Immature natural killer cell (primary cell): ENCODE results near the gene HS6ST3. TPM values are rescaled to one million over a fixed set of nuclear protein-coding genes. Genes with fewer than 3 reads are reported as not detected.

Experiments used
- DNase-seq, 3 donors: peaks; one replicate each; pipeline ENCODE4 v3.0.0; 2022; ENCODE audit warnings: mixed read lengths in 1 of 3
- H3K27ac Mint-ChIP-seq, 6 donors: one replicate each; pipeline ENCODE4 v1.8.0; 2020; ENCODE audit warnings: mixed read lengths in 6 of 6, mild to moderate bottlenecking in 5 of 6, inconsistent platforms in 4 of 6, moderate library complexity in 3 of 6
- H3K27me3 Mint-ChIP-seq, 3 donors: one replicate each; pipeline ENCODE4 v1.8.0; 2020 to 2021; ENCODE audit warnings: low read depth in 3 of 3, mild to moderate bottlenecking in 3 of 3, mixed read lengths in 3 of 3, moderate library complexity in 3 of 3, inconsistent platforms in 1 of 3
- H3K36me3 Mint-ChIP-seq, 3 donors: one replicate each; pipeline ENCODE4 v1.8.0; 2020; ENCODE audit warnings: mixed read lengths in 3 of 3, inconsistent platforms in 2 of 3, mild to moderate bottlenecking in 2 of 3
- H3K4me1 Mint-ChIP-seq, 2 donors: one replicate each; pipeline ENCODE4 v1.8.0; 2020; ENCODE audit warnings: inconsistent platforms in 2 of 2, mild to moderate bottlenecking in 2 of 2, mixed read lengths in 2 of 2, moderate library complexity in 1 of 2
- H3K4me3 Mint-ChIP-seq, 5 donors: one replicate each; pipeline ENCODE4 v1.8.0; 2020; ENCODE audit warnings: mild to moderate bottlenecking in 5 of 5, mixed read lengths in 5 of 5, inconsistent platforms in 3 of 5, moderate library complexity in 3 of 5
- H3K9me3 Mint-ChIP-seq, 6 donors: one replicate each; pipeline ENCODE4 v1.8.0; 2020; ENCODE audit warnings: mild to moderate bottlenecking in 6 of 6, mixed read lengths in 6 of 6, inconsistent platforms in 4 of 6, moderate library complexity in 3 of 6
- polyA plus RNA-seq, 3 donors: library from polyadenylated mRNA; unstranded; fragments of 300-500 nt; fragmentation: Illumina TruSeq; gene quantifications; one replicate each; pipeline ENCODE4 v1.2.3, GENCODE V29; 2021

The HS6ST3 gene
- polyA plus RNA-seq, 3 donors from 2014 or later: not detected

DNA sequence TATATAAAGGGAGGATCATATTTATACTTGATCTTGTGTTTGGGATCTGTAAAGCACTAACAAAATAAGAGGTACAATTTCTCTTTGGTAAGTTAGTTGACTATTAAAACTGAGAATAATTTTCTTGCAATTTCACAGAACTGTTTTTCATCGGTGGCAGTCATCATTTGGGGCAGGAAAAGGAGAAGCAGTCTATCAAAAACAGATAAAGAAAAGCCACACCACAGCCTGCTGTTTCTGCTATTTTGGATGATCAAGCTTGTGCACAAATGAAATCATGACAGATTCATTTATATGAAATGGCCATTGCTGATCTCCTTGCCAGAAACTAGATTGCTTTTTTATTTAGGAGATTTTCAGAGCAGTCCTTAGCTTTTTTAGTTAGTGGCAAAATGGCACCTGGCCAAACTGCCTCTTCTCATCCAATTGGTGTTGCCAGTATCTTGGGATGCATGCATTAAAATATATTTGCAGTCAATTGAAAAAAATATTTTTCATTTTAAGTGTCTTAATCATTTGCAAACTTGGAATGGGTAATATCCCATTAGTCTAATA, 326.0 kb downstream of the HS6ST3 start:
- Mint-ChIP-seq H3K27me3 (no peaks in the 10 kb centered on the region), H3K4me1 (no peaks in the 10 kb centered on the region), H3K4me3 (no peak overlapping the region), H3K27ac (no peak overlapping the region), H3K9me3 (peaks cover 0 to 31% (median 7%) of the 10 kb centered on the region in 6 donors), H3K36me3 (no peaks in the 10 kb centered on the region)
- DNase-seq: no peak

DNA sequence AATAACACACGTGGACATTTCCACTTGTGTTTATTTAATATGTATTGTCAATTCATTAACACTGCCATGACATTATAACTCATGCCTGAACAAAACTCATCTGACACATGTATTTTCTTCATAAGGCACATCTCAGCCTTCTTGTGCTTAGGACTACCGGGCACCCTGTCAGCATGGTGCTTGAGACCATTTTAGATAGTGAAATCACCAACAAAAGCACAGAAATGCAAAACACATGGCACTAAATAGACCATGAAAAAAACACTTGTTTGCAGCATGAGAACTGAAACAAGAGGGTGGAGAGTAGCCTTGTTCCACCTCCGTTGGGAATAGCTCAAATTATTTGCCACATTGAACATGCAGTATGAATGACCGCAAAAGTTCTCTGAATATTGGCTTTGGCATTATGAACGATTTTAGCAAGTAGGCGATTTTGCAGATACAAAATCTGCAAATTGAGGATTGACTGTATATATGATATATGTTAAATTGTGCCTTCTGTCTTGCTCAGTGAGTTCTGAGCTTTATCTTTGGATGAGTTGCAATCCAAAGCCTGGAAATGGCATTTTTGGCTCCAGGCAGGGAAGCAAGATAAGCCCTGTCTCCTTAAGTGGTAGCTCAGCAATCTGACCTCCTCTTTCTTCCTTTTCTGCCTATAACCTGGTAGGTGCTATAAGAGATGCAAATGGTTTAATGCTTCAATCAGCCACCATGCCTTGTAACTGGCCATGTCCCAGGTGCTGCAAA, 328.2 kb downstream of the HS6ST3 start:
- H3K4me3 Mint-ChIP-seq: no peak overlapping the region
- peaks cover 4 to 39% (median 6%) of the 10 kb centered on the region in 6 donors for H3K9me3 Mint-ChIP-seq
- H3K27ac Mint-ChIP-seq: no peak overlapping the region
- H3K36me3 Mint-ChIP-seq: no peaks in the 10 kb centered on the region
- DNase-seq: no peak
- peaks cover 0 to under 1% (median 0%) of the 10 kb centered on the region in 3 donors for H3K27me3 Mint-ChIP-seq
- H3K4me1 Mint-ChIP-seq: no peaks in the 10 kb centered on the region

DNA sequence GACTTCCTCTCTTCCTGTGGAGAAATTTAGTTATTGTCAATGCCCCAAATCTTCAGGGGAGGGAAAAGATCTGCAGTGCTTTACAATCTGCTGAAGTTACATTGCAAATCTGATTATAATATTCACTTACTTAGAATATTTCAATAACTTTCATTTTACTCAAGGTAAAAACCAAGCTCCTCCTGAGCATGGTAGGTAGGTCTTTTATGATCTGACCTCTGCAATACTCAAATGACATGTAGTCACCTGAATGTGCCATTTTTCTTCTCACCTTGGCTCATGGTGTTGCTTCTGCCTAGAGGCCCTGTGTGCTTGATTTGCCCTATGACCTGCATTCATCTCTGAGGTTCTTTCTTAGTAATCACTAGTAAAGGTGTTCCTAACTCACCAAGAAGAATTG, 331.4 kb downstream of the HS6ST3 start:
- Mint-ChIP-seq H3K4me1 (no peaks in the 10 kb centered on the region), H3K9me3 (peaks cover 4 to 35% (median 7%) of the 10 kb centered on the region in 6 donors), H3K4me3 (no peak overlapping the region), H3K27ac (no peak overlapping the region), H3K27me3 (peaks cover 0 to 2% (median 0%) of the 10 kb centered on the region in 3 donors), H3K36me3 (no peaks in the 10 kb centered on the region)
- DNase-seq: no peak

DNA sequence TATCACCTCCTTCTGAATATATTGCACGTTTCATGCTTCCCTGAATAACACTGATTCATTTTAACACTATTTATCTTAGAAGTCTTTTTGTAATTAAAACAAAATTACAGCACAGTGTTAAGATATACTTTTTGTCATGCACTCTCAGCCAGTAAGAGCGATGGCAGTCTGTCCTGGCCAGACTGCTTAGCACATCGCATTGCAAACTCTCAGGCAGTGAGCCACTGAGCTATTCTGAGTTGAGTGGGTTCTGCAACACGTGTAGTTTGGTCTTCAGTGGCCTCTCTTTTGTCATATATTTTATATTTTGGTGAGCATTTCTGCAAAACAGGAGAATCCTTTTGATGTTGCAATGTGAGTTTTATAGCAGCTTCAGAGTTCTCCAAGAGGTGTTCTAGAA, 332.1 kb downstream of the HS6ST3 start:
- Mint-ChIP-seq H3K27ac (no peak overlapping the region), H3K4me3 (no peak overlapping the region), H3K9me3 (peaks cover 4 to 33% (median 7%) of the 10 kb centered on the region in 6 donors), H3K36me3 (no peaks in the 10 kb centered on the region), H3K27me3 (peaks cover 0 to 2% (median 0%) of the 10 kb centered on the region in 3 donors), H3K4me1 (no peaks in the 10 kb centered on the region)
- DNase-seq: no peak

DNA sequence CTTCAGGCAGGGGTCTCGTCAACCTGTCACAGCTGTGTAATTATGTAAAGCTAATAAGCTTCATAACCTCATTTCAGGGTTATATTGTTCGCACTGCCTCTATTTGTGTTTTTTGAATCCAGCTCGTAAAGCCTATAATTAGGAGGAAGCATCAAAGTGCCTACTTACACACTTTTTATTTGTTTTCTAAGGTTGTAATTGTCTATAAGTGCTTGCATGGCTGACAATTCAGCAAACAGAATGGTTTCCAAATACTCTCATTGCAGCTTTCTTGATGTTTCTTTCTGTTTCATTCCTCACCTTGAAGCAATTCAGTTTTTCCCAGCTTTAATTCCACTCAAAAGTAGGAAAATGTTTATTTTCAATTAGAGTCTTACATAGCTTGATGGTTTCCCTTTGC, 336.3 kb downstream of the HS6ST3 start:
- no peak for DNase-seq
- no peak overlapping the region for H3K27ac Mint-ChIP-seq
- no peaks in the 10 kb centered on the region for H3K4me1 Mint-ChIP-seq
- H3K36me3 Mint-ChIP-seq: no peaks in the 10 kb centered on the region
- peaks cover 0 to 2% (median 0%) of the 10 kb centered on the region in 3 donors for H3K27me3 Mint-ChIP-seq
- H3K4me3 Mint-ChIP-seq: no peak overlapping the region
- peaks cover 5 to 33% (median 18%) of the 10 kb centered on the region in 6 donors for H3K9me3 Mint-ChIP-seq

DNA sequence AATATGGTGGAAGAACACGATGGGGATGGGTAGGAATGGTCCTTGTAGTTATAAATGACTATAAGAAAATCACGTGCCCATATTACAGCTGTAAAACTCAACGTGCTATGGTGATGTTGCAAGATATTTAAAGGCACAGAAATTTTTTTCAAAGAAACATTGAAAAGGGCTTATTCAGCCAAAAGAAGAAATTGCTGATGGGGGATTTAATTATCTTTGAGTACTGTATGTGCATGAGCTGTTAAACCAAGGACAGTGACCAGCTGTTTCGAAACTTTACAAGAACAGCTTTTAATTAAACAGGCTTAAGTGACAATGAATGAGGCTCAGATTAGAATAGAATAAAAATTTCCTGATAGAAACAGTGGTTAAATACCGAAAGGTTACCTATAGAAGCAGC, 339.0 kb downstream of the HS6ST3 start:
- Mint-ChIP-seq H3K27me3 (no peaks in the 10 kb centered on the region), H3K27ac (no peak overlapping the region), H3K4me3 (no peak overlapping the region), H3K9me3 (peaks cover 7 to 50% (median 17%) of the 10 kb centered on the region in 6 donors), H3K36me3 (no peaks in the 10 kb centered on the region), H3K4me1 (no peaks in the 10 kb centered on the region)
- no peak for DNase-seq

DNA sequence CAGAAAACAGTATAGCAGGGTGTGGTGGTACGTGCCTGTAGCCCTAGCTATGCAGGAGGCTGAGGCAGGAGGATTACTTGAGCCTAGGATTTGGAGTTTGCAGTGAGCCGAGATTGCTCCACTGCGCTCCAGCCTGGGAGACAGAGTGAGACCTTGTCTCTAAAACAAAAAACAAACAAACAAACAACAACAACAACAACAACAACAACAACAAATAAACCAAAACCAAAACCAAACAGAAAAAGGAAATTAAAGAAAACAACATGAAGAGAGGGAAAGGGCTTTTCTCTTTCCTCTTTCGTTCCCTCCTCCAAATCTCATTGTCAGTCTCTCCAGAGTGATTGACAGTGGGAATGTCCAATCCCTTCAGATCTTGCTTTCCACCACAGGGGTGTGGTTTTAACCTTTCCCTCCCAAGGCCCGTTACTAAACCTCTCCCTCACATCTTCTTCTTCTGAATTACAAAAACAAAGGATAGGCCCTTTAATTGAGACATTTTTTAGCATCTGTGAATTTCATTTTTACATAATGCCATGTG, 341.2 kb downstream of the HS6ST3 start:
- Mint-ChIP-seq H3K27me3 (no peaks in the 10 kb centered on the region), H3K4me3 (no peak overlapping the region), H3K4me1 (no peaks in the 10 kb centered on the region)

DNA sequence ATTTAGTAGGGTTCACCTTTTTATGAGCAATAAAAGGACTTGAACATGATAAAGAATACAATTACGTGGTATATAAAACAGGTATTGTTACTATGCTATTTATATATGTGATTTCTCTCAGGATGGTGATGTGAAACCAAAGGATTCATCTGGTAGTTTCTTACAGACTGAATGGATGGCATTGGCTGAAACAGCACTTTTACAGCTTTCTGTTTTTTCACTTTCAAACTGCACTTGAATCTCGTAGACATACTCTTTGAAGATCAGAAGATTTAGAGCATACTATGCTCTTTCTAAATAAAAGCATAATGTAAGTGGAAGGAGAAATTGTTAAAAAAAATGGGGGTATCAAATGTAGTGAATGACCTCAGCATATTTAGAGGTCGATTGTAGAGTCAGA, 354.8 kb downstream of the HS6ST3 start:
- Mint-ChIP-seq H3K4me3 (no peak overlapping the region), H3K27ac (no peak overlapping the region), H3K4me1 (no peaks in the 10 kb centered on the region), H3K9me3 (peaks cover 10 to 27% (median 17%) of the 10 kb centered on the region in 6 donors), H3K27me3 (no peaks in the 10 kb centered on the region), H3K36me3 (peaks cover 0 to 5% (median 0%) of the 10 kb centered on the region in 3 donors)
- no peak for DNase-seq

More for the DNA sequence above, 341.2 kb downstream of the HS6ST3 start:
- no peak for DNase-seq
- Mint-ChIP-seq H3K9me3 (peaks cover 10 to 47% (median 21%) of the 10 kb centered on the region in 6 donors), H3K36me3 (no peaks in the 10 kb centered on the region), H3K27ac (no peak overlapping the region)

DNA sequence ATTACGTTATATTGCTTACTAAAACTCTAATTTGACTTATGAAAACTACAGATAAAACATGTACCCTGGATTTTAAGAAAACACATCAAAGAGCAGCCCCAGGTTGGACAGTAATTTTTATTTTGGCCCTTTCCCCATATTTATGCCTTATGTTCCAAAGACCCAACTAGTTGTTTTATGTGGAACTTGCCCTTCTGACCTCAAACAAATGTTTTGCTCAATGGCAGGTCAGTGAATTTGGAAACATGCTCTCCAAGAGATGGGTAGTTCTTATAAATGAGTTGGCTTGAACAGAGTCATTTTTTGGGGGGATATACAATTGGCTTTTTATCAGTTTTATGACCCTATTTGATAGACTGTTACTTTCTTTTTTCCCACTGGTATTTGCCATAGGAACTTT, 360.0 kb downstream of the HS6ST3 start:
- no peaks in the 10 kb centered on the region for H3K4me1 Mint-ChIP-seq
- H3K36me3 Mint-ChIP-seq: no peaks in the 10 kb centered on the region
- no peak overlapping the region for H3K27ac Mint-ChIP-seq
- peaks cover 5 to 16% (median 5%) of the 10 kb centered on the region in 6 donors for H3K9me3 Mint-ChIP-seq
- DNase-seq: no peak
- peaks cover 0 to 4% (median 0%) of the 10 kb centered on the region in 3 donors for H3K27me3 Mint-ChIP-seq
- no peak overlapping the region for H3K4me3 Mint-ChIP-seq

DNA sequence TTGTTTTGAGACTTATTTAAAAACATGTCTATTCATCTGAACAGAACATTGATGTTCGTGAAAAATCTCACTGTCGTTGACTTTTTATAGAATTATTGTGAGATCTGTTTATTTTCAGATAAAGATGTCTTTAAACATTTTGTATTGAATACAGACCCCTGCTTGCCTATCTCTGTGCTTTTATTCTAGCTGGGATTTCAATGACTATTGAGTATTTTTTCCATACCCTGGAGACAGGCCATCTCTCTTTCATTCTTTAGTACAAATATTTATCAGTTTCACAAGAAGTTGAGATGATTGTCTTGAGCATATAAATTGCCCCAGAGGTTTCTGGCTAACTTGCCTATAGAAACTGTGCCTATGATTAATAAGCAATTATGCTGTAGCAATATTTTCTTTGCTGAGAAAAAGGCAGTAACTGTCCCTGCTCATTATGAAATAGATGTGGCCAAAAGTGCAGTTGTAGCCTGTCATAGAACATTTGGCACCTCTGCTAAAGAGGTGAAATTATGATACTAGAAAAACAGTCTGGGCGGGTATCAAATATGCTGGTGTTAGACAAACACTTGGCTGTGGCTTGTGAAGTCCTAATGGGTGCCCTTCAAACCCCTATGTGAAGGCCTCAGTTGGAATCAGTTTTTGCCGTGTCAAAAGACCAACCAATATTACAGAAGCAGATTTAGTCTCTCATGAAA, 360.6 kb downstream of the HS6ST3 start:
- Mint-ChIP-seq H3K36me3 (no peaks in the 10 kb centered on the region), H3K27ac (no peak overlapping the region), H3K4me1 (no peaks in the 10 kb centered on the region), H3K4me3 (no peak overlapping the region), H3K27me3 (peaks cover 0 to 4% (median 0%) of the 10 kb centered on the region in 3 donors), H3K9me3 (peaks cover 5 to 16% (median 5%) of the 10 kb centered on the region in 6 donors)
- DNase-seq: no peak

DNA sequence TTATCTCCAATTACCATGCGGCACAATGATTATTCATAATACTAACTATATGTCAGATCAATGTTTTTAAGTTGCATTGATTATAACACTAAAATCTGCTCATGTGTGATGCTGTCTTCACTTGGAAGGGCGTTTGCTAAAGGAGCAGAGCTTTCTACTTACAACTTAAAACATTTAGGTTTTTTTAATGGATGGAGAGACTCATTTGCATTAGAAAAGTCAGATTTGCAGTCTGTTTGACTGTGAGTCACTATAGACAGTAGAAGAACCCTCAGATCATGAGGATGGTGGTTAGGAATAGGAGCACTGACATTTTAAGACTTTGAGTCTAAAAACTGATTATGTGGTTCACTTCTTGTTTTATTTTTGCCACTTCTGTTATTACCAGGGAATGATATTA, 364.6 kb downstream of the HS6ST3 start:
- H3K4me1 Mint-ChIP-seq: no peaks in the 10 kb centered on the region
- no peak overlapping the region for H3K27ac Mint-ChIP-seq
- H3K4me3 Mint-ChIP-seq: no peak overlapping the region
- H3K27me3 Mint-ChIP-seq: peaks cover 0 to 4% (median 0%) of the 10 kb centered on the region in 3 donors
- H3K36me3 Mint-ChIP-seq: no peaks in the 10 kb centered on the region
- DNase-seq: no peak
- H3K9me3 Mint-ChIP-seq: peaks cover 0 to 16% (median 9%) of the 10 kb centered on the region in 6 donors

DNA sequence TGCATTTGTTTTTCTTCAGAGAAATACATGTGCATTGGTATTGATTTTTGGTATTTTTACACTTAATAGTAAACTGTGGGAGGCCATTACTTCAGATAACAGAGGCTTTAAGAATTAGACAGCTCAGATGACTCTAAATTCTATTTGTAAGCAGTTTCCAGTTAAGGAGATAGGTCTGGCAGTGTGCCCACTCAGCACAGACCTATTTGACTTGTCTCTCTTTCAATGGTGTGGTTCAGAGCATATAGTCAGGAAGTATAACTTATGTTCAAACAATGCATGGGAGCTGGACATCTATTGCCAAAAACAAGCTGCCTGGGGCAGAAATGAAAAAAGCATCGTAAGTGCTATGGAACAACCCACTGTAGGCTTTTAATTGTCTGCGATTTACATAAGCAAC, 370.7 kb downstream of the HS6ST3 start:
- DNase-seq: no peak
- Mint-ChIP-seq H3K36me3 (no peaks in the 10 kb centered on the region), H3K4me3 (no peak overlapping the region), H3K9me3 (peaks cover 5 to 19% (median 10%) of the 10 kb centered on the region in 6 donors), H3K4me1 (no peaks in the 10 kb centered on the region), H3K27me3 (no peaks in the 10 kb centered on the region), H3K27ac (no peak overlapping the region)

DNA sequence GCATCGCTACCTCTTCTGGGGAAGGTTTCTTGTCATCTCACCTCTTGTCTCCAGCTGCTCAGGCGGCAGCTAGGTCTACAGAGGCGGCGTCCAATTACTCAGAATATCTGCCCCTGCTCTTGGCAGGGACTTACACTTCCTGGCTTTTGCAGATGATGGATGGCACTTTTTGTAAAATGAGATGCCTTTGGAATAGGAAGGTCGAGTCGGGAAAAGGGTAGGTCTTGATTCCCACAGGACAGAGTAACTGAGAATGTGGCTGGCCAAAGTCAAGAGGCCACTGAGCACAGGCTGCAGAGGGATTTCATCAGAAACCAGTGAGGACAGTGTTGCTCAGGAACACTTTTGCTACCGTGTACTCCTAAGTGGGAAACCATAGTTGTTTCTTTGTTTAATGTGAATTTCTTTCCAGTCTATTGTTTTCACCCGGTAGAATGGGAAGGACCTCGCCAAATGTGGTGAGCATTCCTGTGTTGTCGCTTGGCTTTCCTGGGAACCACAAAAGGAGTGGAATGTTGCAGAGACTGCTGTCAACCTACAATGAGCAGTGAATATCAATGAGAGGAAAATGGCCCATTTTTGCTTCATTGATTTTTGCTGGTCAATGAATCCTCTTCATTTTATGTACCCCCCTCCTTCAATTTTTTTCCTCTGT, 383.7 kb downstream of the HS6ST3 start:
- no peak for DNase-seq
- no peaks in the 10 kb centered on the region for H3K4me1 Mint-ChIP-seq
- H3K27ac Mint-ChIP-seq: no peak overlapping the region
- H3K36me3 Mint-ChIP-seq: peaks cover 0 to 4% (median 0%) of the 10 kb centered on the region in 3 donors
- peaks cover 0 to 63% (median 29%) of the 10 kb centered on the region in 6 donors for H3K9me3 Mint-ChIP-seq
- H3K27me3 Mint-ChIP-seq: peaks cover 0 to 2% (median 0%) of the 10 kb centered on the region in 3 donors
- H3K4me3 Mint-ChIP-seq: no peak overlapping the region
